ENCODE measurements around the gene RPS16. TPM values are rescaled to one million over a fixed set of nuclear protein-coding genes. Genes with fewer than 3 reads are reported as not detected.

The RPS16 gene
- total and polyA plus RNA-seq, 2 of the 13 experiments (the other 11 are each of a cell fraction or from before 2014, with no cell fraction given) = 488 to 2,583 TPM

GRCh38 chr19:39435499-39436349 is at the start of gene RPS16 (continued):
- TF ChIP-seq ZNF276 (CRISPR knock-in tag; IDR thresholded peaks at IDR 0.05; ENCODE audit: low read depth) = peak; percentile 48; the same call in 1 of the 2 replicates
- TF ChIP-seq PAX8 (CRISPR knock-in tag; IDR thresholded peaks at IDR 0.05; ENCODE audit: borderline replicate concordance) = peak; percentile 84; the same call in 1 of the 2 replicates
- 0 out of 2 replicates have a peak, but pooled peaks have one; percentile 27 for TF ChIP-seq KLF12 (CRISPR knock-in tag; IDR thresholded peaks at IDR 0.05; ENCODE audit: borderline replicate concordance)
- TF ChIP-seq ZFYVE20 (CRISPR knock-in tag; IDR thresholded peaks at IDR 0.05; ENCODE audit: borderline replicate concordance, low read depth) = peak; percentile 83
- TF ChIP-seq SIX4 (CRISPR knock-in tag; IDR thresholded peaks at IDR 0.05) = 0 out of 2 replicates have a peak, but pooled peaks have one; percentile 47
- peak; percentile 86; the same call in 1 of the 2 replicates for TF ChIP-seq ZNF782 (CRISPR knock-in tag; IDR thresholded peaks at IDR 0.05; ENCODE audit: borderline replicate concordance)
- TF ChIP-seq AGO2 (optimal IDR thresholded peaks at IDR 0.05; ENCODE audit: low read depth, low read length) = peak; percentile 92
- peak; percentile 92 for TF ChIP-seq SALL1 (CRISPR knock-in tag; IDR thresholded peaks at IDR 0.05)
- TF ChIP-seq ZNF770 (CRISPR knock-in tag; IDR thresholded peaks at IDR 0.05) = peak; percentile 65; the same call in 1 of the 2 replicates
- no peak for TF ChIP-seq STAT6 (CRISPR knock-in tag; IDR thresholded peaks at IDR 0.05; ENCODE audit: borderline replicate concordance)
- no peak; the same call in 1 of the 2 replicates for TF ChIP-seq AKAP8 (CRISPR knock-in tag; IDR thresholded peaks at IDR 0.05)
- peak; percentile 82 for TF ChIP-seq ZNF331 (CRISPR knock-in tag; IDR thresholded peaks at IDR 0.05)
- TF ChIP-seq MIER2 (CRISPR knock-in tag; IDR thresholded peaks at IDR 0.05) = peak; percentile 42
- no peak; the same call in 1 of the 2 replicates for TF ChIP-seq IRF9 (CRISPR knock-in tag; IDR thresholded peaks at IDR 0.05; ENCODE audit: borderline replicate concordance)
- peak; percentile 68 for TF ChIP-seq HCFC1 (IDR thresholded peaks at IDR 0.05; ENCODE audit: low read depth, low read length)
- TF ChIP-seq TCF7L2 (IDR thresholded peaks at IDR 0.05; ENCODE audit: low read depth, low read length) = no peak
- peak; percentile 85; the same call in 1 of the 2 replicates for TF ChIP-seq RFXAP (CRISPR knock-in tag; IDR thresholded peaks at IDR 0.05; ENCODE audit: borderline replicate concordance)
- peak; percentile 75; the same call in 1 of the 2 replicates for TF ChIP-seq MTF1 (CRISPR knock-in tag; IDR thresholded peaks at IDR 0.05)
- TF ChIP-seq TEAD3 (CRISPR knock-in tag; optimal IDR thresholded peaks at IDR 0.05; ENCODE audit: borderline replicate concordance) = peak; percentile 78
- no peak; the same call in 1 of the 2 replicates for TF ChIP-seq ZNF83 (CRISPR knock-in tag; IDR thresholded peaks at IDR 0.05; ENCODE audit: borderline replicate concordance)
- TF ChIP-seq ZNF678 (CRISPR knock-in tag; IDR thresholded peaks at IDR 0.05) = no peak

Data from HepG2 (cell line).